Breast epithelium (tissue), 4 donors: ENCODE measurements around the gene CENPP. TPM values are rescaled to one million over a fixed set of nuclear protein-coding genes. Genes with fewer than 3 reads are reported as not detected.

Source experiments
- DNase-seq, 2 donors: peaks; one replicate each; pipeline ENCODE4 v3.0.0-alpha.2; 2019; ENCODE audit warnings: low spot score in 2 of 2
- H3K27ac ChIP-seq, 2 donors: fragments of 200-600 bp; sonication (generic) in 1 of 2; one replicate each; pipeline ENCODE4 v1.5.1; 2016 to 2019; ENCODE audit warnings: mild to moderate bottlenecking in 1 of 2
- H3K27me3 ChIP-seq, 2 donors: fragments of 200-600 bp; sonication (generic) in 1 of 2; one replicate each; pipeline versions ENCODE4 v1.5.1 to v1.6.0; 2017 to 2019; ENCODE audit warnings: control low read depth in 1 of 2, mild to moderate bottlenecking in 1 of 2
- H3K36me3 ChIP-seq: fragments of 200-600 bp; one replicate; pipeline ENCODE4 v1.5.1; 2019
- H3K4me1 ChIP-seq, 2 donors: fragments of 200-600 bp; sonication (generic); one replicate each; pipeline ENCODE4 v1.5.1; 2016 to 2019; ENCODE audit warnings: control low read depth in 1 of 2
- H3K4me3 ChIP-seq, 3 donors: fragments of 200-600 bp; sonication (generic); 1 replicate in 2 of 3; 2 replicates in 1 of 3; pipeline ENCODE4 v1.5.1; 2016 to 2019; ENCODE audit warnings: mild to moderate bottlenecking in 3 of 3, moderate library complexity in 2 of 3
- H3K9me3 ChIP-seq, 2 donors: fragments of 200-600 bp; sonication (generic) in 1 of 2; one replicate each; pipeline ENCODE4 v1.5.1; 2016 to 2019; ENCODE audit warnings: control low read depth in 1 of 2
- CTCF ChIP-seq, 3 donors: fragments of 450-650 bp; IDR thresholded peaks; one replicate each; pipeline ENCODE4 v1.5.1; 2016 to 2017; ENCODE audit warnings: antibody characterized with exemption in 3 of 3, mild to moderate bottlenecking in 3 of 3, moderate library complexity in 3 of 3
- POLR2A ChIP-seq: fragments of 450-650 bp; IDR thresholded peaks from one replicate; pipeline ENCODE4 v1.6.1; 2016; ENCODE audit warnings: antibody characterized with exemption, mild to moderate bottlenecking, moderate library complexity
- POLR2AphosphoS5 ChIP-seq, 3 donors: sonication (generic); formaldehyde crosslinking; IDR thresholded peaks; one replicate each; pipeline ENCODE4 v1.6.1; 2017; ENCODE audit warnings: antibody characterized with exemption in 3 of 3
- intact Hi-C: fragments of 100-400 bp; cut with DNase I; formaldehyde crosslinking; loops from one replicate; pipeline ENCODE4 v1.15.1; 2023; ENCODE audit warnings: low total_unique reads
- total RNA-seq, 3 donors: library from RNA; depleted of rRNA; stranded (reverse); fragments of >200 nt; gene quantifications; one replicate each; pipeline ENCODE4 v1.1.0, GENCODE V29; 2016

CENPP gene
- total RNA-seq, 3 donors from 2014 or later: 3.9 to 6.1 (median 4.5) TPM

DNA sequence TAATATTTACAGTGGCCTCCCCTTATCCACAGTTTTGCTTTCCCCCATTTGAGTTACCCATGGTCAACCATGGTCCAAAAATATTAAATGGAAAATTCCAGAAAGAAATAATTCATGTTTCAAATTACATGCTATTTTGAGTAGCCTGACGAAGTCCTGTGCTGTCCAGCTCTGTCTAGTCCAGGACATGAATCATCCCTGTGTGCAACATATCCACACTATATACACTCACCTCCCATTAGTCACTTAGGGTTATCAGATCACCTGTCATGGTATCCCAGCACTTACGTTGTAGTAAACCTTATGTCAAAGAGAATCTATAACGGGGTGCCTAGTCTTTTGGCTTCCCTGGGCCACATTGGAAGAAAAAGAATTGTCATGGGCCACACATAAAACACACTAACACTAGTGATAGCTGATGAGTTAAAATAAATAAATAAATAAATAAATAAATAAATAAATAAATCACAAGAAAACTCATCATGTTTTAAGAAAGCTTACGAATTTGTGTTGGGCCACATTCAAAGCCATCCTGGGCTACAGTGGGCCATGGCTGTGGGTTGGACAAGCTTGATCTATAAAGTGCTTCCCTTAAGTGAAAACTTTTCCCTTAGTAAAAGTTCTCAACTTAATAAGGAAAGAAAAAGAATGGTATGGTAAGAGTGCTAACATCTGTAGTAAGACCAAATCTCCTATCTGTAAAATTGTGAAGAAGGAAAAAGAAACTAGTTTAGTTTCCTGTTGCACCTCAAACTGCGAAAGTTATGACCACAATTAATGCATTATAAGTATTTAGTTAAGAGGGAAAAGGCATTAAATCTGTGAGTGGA lies 114.4 kb downstream of the CENPP start:
- DNase-seq: no peak
- Histone ChIP-seq H3K4me3 (no peak overlapping the region), H3K27ac (no peak overlapping the region), H3K9me3 (no peaks in the 10 kb centered on the region), H3K27me3 (no peaks in the 10 kb centered on the region), H3K36me3 (no peaks in the 10 kb centered on the region), H3K4me1 (no peaks in the 10 kb centered on the region)
- intact Hi-C loops: loop anchor here (10.0 kb wide), 1 partner anchor 515 kb away; no protein-coding TSS in a partner anchor
- no peak for TF ChIP-seq POLR2A

DNA sequence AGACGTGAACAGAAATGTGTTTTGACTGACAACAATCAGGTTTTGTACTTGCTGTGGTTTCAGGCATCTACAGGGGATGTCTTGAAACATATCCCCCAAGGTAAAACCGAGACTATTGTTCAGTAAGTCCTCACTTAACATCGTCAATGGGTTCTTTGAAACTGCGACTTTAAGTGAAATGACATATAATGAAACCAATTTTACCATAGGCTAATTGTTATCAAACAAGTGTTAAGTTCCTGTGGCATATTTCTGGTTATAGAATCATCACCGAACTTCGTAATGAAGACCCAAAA lies 114.9 kb downstream of the CENPP start:
- TF ChIP-seq POLR2A: no peak

DNA sequence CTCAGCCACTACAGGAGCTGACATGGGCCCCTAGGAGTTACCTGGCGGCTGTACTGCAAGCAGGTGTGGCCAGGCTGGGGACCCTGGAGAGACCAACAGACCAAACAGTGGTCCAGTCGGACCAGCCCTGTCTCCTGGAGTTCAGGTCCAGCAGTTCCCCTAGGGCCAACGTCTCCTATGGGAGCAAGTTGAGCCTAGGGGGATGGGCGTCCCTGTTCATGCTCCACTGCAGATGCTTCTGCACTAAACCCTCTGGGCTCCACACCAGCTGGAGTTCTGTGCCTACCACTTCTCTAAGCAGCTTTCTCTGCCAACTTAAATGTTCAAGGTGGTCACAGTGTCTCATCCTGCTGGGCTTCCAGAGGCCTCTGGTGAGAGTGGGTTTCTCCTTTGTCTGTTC lies 119.1 kb downstream of the CENPP start:
- Histone ChIP-seq H3K27ac (no peak overlapping the region), H3K4me3 (no peak overlapping the region), H3K27me3 (no peaks in the 10 kb centered on the region), H3K9me3 (no peaks in the 10 kb centered on the region), H3K36me3 (no peaks in the 10 kb centered on the region), H3K4me1 (no peaks in the 10 kb centered on the region)
- intact Hi-C loops: loop anchor here (10.0 kb wide), 1 partner anchor 510 kb away; no protein-coding TSS in a partner anchor
- no peak for TF ChIP-seq CTCF (IDR thresholded peaks at IDR 0.05)
- no peak for TF ChIP-seq POLR2AphosphoS5 (IDR thresholded peaks at IDR 0.05)
- TF ChIP-seq POLR2A: no peak
- DNase-seq: no peak

More for the DNA sequence above, 114.9 kb downstream of the CENPP start:
- intact Hi-C loops: loop anchor here (10.0 kb wide), 1 partner anchor 514 kb away; no protein-coding TSS in a partner anchor
- no peaks in the 10 kb centered on the region for H3K36me3 ChIP-seq
- no peaks in the 10 kb centered on the region for H3K9me3 ChIP-seq
- DNase-seq: no peak
- no peak overlapping the region for H3K4me3 ChIP-seq
- H3K4me1 ChIP-seq: no peaks in the 10 kb centered on the region
- H3K27me3 ChIP-seq: no peaks in the 10 kb centered on the region
- no peak overlapping the region for H3K27ac ChIP-seq

DNA sequence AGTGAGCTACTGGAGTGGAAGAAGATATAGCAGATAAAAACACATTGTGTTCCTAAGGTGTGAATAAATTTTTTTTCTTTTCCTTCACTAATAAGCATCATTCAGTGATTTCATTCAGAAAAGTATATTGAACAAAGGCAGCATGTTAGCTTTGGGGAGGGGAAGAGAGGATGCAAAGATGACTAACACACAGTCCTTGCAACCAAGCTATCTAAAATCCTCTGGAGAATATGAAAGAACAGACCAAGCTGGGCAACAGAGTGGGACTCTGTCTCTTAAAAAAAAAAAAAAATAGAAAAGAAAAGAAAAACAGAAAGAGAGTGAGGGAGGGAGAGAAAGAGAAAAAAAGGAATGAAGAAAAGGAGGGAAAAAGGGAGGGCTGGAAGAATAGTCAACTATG lies 120.8 kb downstream of the CENPP start:
- no peak overlapping the region for H3K27ac ChIP-seq
- no peak overlapping the region for H3K4me3 ChIP-seq
- intact Hi-C loops: loop anchor here (10.0 kb wide), 1 partner anchor 508 kb away; no protein-coding TSS in a partner anchor
- no peaks in the 10 kb centered on the region for H3K4me1 ChIP-seq
- no peaks in the 10 kb centered on the region for H3K9me3 ChIP-seq
- no peaks in the 10 kb centered on the region for H3K36me3 ChIP-seq
- TF ChIP-seq POLR2AphosphoS5 (IDR thresholded peaks at IDR 0.05): no peak
- no peak for TF ChIP-seq CTCF (IDR thresholded peaks at IDR 0.05)
- no peak for TF ChIP-seq POLR2A
- no peaks in the 10 kb centered on the region for H3K27me3 ChIP-seq
- DNase-seq: no peak

DNA sequence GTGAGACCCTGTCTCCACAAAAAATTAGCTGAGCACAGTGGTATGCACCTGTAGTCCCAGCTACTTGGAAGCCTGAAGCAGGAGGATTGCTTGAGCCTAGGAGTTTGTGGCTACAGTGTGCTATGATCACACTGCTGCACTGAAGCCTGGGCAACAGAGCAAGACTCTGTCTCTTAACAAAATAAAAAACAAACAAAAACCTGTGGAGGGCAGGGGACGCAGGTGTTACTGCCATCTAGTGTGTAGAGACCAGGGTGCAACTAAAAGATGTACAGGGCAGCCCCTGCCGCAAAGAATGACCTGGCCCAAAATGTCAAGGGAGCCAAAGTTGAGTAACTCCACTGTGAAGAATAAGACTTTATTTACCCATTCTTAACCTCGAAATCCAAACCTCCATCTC lies 129.5 kb downstream of the CENPP start:
- no peaks in the 10 kb centered on the region for H3K9me3 ChIP-seq
- no peak for DNase-seq
- H3K27ac ChIP-seq: no peak overlapping the region
- no peak overlapping the region for H3K4me3 ChIP-seq
- no peak for TF ChIP-seq CTCF (IDR thresholded peaks at IDR 0.05)
- TF ChIP-seq POLR2AphosphoS5 (IDR thresholded peaks at IDR 0.05): no peak
- TF ChIP-seq POLR2A: no peak
- H3K27me3 ChIP-seq: no peaks in the 10 kb centered on the region
- H3K4me1 ChIP-seq: no peaks in the 10 kb centered on the region
- intact Hi-C loops: no loop called here
- no peaks in the 10 kb centered on the region for H3K36me3 ChIP-seq

- intact Hi-C loops: no loop called here
- no peak overlapping the region for H3K27ac ChIP-seq
- no peaks in the 10 kb centered on the region for H3K36me3 ChIP-seq
- TF ChIP-seq POLR2AphosphoS5 (IDR thresholded peaks at IDR 0.05): no peak
- TF ChIP-seq CTCF (IDR thresholded peaks at IDR 0.05): no peak
- TF ChIP-seq POLR2A: no peak
- H3K27me3 ChIP-seq: no peaks in the 10 kb centered on the region
- H3K4me3 ChIP-seq: no peak overlapping the region
- H3K9me3 ChIP-seq: no peaks in the 10 kb centered on the region
- H3K4me1 ChIP-seq: no peaks in the 10 kb centered on the region
- DNase-seq: no peak
Measured at GRCh38 chr9:92457576-92457975, 131.8 kb downstream of the CENPP start.
